Peyer's patch (tissue), 4 donors: ENCODE results near the gene FMN1. TPM values are rescaled to one million over a fixed set of nuclear protein-coding genes. Genes with fewer than 3 reads are reported as not detected.

Source experiments
- DNase-seq, 3 donors: peaks; one replicate each; pipeline ENCODE4 v3.0.0-alpha.2; 2017 to 2019
- H3K27ac ChIP-seq, 4 donors: fragments of 200-600 bp; sonication (generic); one replicate each; pipeline ENCODE4 v1.5.1; 2016 to 2019
- H3K27me3 ChIP-seq, 2 donors: fragments of 200-600 bp; sonication (generic); one replicate each; pipeline ENCODE4 v1.5.1; 2019
- H3K36me3 ChIP-seq, 3 donors: fragments of 200-600 bp; sonication (generic); one replicate each; pipeline ENCODE4 v1.5.1; 2016 to 2019
- H3K4me1 ChIP-seq, 4 donors: fragments of 200-600 bp; sonication (generic); one replicate each; pipeline ENCODE4 v1.5.1; 2016 to 2019
- H3K4me3 ChIP-seq, 4 donors: fragments of 200-600 bp; sonication (generic); 1 replicate in 3 of 4; 2 replicates in 1 of 4; pipeline ENCODE4 v1.5.1; 2016 to 2019; ENCODE audit warnings: mild to moderate bottlenecking in 1 of 4
- H3K9me3 ChIP-seq, 4 donors: fragments of 200-600 bp; sonication (generic); one replicate each; pipeline ENCODE4 v1.5.1; 2016 to 2019; ENCODE audit warnings: mild to moderate bottlenecking in 1 of 4
- CTCF ChIP-seq, 6 experiments: fragments of 450-650 bp in 4 of 6; fragments of 200-600 bp in 2 of 6; sonication (generic) in 1 of 6; IDR thresholded peaks; one replicate each; pipeline ENCODE4 v1.5.1; 2017 to 2019; ENCODE audit warnings: antibody characterized with exemption in 6 of 6, mild to moderate bottlenecking in 3 of 6, moderate library complexity in 1 of 6
- POLR2A ChIP-seq, 2 donors: fragments of 450-650 bp; IDR thresholded peaks; one replicate each; pipeline ENCODE4 v1.5.1; 2017; ENCODE audit warnings: antibody characterized with exemption in 2 of 2, mild to moderate bottlenecking in 2 of 2, moderate library complexity in 2 of 2
- total RNA-seq, 4 donors: library from RNA; depleted of rRNA; stranded (reverse); fragments of >200 nt; gene quantifications; one replicate each; pipeline ENCODE4 v1.1.0, GENCODE V29; 2016

The FMN1 gene
- total RNA-seq, 4 donors from 2014 or later: 15.4 to 57.8 (median 29.1) TPM

GRCh38 chr15:33183334-33183733 is 11.2 kb downstream of the FMN1 start:
- Histone ChIP-seq H3K4me1 (no peaks in the 10 kb centered on the region), H3K27me3 (no peaks in the 10 kb centered on the region), H3K27ac (no peak overlapping the region), H3K36me3 (no peaks in the 10 kb centered on the region), H3K9me3 (no peaks in the 10 kb centered on the region), H3K4me3 (no peak overlapping the region)
- DNase-seq: no peak
- no peak for TF ChIP-seq CTCF (IDR thresholded peaks at IDR 0.05)
- no peak for TF ChIP-seq POLR2A (IDR thresholded peaks at IDR 0.05)

GRCh38 chr15:33182926-33183325 is 11.6 kb downstream of the FMN1 start:
- H3K4me1 ChIP-seq: no peaks in the 10 kb centered on the region

GRCh38 chr15:33182278-33182905 is 12.1 kb downstream of the FMN1 start:
- TF ChIP-seq POLR2A (IDR thresholded peaks at IDR 0.05): no peak
- TF ChIP-seq CTCF (IDR thresholded peaks at IDR 0.05): no peak
- H3K4me3 ChIP-seq: no peak overlapping the region
- H3K27me3 ChIP-seq: no peaks in the 10 kb centered on the region

More at GRCh38 chr15:33182926-33183325, 11.6 kb downstream of the FMN1 start:
- no peak for TF ChIP-seq POLR2A (IDR thresholded peaks at IDR 0.05)
- no peaks in the 10 kb centered on the region for H3K9me3 ChIP-seq
- no peak for DNase-seq
- no peak overlapping the region for H3K4me3 ChIP-seq
- no peaks in the 10 kb centered on the region for H3K27me3 ChIP-seq
- H3K27ac ChIP-seq: no peak overlapping the region
- H3K36me3 ChIP-seq: no peaks in the 10 kb centered on the region

GRCh38 chr15:33179874-33180273 is 14.6 kb downstream of the FMN1 start:
- H3K27me3 ChIP-seq: no peaks in the 10 kb centered on the region
- DNase-seq: no peak
- H3K27ac ChIP-seq: no peak overlapping the region
- TF ChIP-seq POLR2A (IDR thresholded peaks at IDR 0.05) (no peak), CTCF (IDR thresholded peaks at IDR 0.05) (no peak)
- H3K36me3 ChIP-seq: no peaks in the 10 kb centered on the region
- H3K4me3 ChIP-seq: no peak overlapping the region
- H3K9me3 ChIP-seq: no peaks in the 10 kb centered on the region
- H3K4me1 ChIP-seq: no peaks in the 10 kb centered on the region

More at GRCh38 chr15:33182278-33182905, 12.1 kb downstream of the FMN1 start:
- Histone ChIP-seq H3K27ac (no peak overlapping the region), H3K9me3 (no peaks in the 10 kb centered on the region), H3K36me3 (no peaks in the 10 kb centered on the region), H3K4me1 (no peaks in the 10 kb centered on the region)
- DNase-seq: no peak

- Histone ChIP-seq H3K9me3 (no peaks in the 10 kb centered on the region), H3K27ac (no peak overlapping the region), H3K4me3 (no peak overlapping the region), H3K27me3 (no peaks in the 10 kb centered on the region), H3K4me1 (no peaks in the 10 kb centered on the region), H3K36me3 (no peaks in the 10 kb centered on the region)
- DNase-seq: no peak
- TF ChIP-seq CTCF (IDR thresholded peaks at IDR 0.05): no peak
- no peak for TF ChIP-seq POLR2A (IDR thresholded peaks at IDR 0.05)
Measured at GRCh38 chr15:33171202-33171601, 23.3 kb downstream of the FMN1 start.

DNA sequence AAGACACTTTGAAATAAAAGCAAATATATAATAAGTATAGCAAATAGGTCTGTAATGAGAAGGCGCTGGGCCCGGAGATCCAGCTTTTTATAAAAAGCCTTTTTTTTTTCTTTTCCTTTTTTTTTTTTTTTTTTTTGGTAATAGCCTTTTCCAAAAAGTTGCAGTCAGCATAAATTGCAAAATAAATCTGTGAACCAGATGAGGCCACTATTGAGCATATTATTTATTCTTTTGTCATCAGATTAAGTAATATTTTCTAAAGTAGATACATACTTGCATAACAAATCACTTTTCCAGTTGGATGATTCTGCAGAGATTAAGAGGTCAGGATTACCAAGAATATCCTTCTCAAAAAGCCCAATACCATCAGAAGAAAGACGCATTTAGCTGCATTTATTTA is 24.9 kb downstream of the FMN1 start:
- H3K4me1 ChIP-seq: no peaks in the 10 kb centered on the region
- H3K9me3 ChIP-seq: no peaks in the 10 kb centered on the region
- no peak overlapping the region for H3K27ac ChIP-seq
- TF ChIP-seq POLR2A (IDR thresholded peaks at IDR 0.05): no peak
- TF ChIP-seq CTCF (IDR thresholded peaks at IDR 0.05): no peak
- H3K27me3 ChIP-seq: no peaks in the 10 kb centered on the region
- H3K36me3 ChIP-seq: no peaks in the 10 kb centered on the region
- DNase-seq: no peak
- no peak overlapping the region for H3K4me3 ChIP-seq
